ENCODE data around the gene NSUN5. TPM values are rescaled to one million over a fixed set of nuclear protein-coding genes. Genes with fewer than 3 reads are reported as not detected.

Gene NSUN5
- total and polyA plus RNA-seq, 2 donors (not counting 3 experiments of a cell fraction or from before 2014, with no cell fraction given), result 4.1 to 6.8 TPM

DNA sequence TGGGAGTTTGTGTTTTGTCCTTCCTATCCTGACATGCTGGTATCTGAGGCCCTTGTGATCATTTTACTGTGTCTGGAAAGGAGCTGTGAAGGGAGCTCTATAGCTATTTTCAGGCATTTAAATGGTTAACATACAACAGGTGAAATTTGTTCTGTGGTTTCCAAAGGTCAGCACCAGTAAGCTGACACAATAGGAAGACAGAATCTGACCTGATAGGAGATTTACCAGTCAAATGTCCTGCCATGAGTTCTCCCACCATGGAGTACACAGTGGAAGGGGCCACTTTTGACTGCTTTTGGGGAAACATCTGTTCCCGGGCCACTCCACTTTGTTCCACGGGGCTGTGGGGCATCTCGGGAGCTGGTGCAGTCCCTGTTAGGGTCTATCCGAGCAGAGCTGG lies 36.9 kb upstream of the NSUN5 start:
- no TSS peak for BruUV-seq (replicated peaks)
- FAIRE-seq (no peak), DNase-seq (ENCODE audit: low read depth, low spot score) (no peak)
- CTCF ChIA-PET, result interaction anchor here (1.0 kb wide), 1 partner anchor 8 kb away, joined by 3 read pairs; no protein-coding TSS in a partner anchor
- Histone ChIP-seq H3K9ac (replicated peaks; ENCODE audit: extremely low read depth, insufficient read depth, low read length) (no peak overlapping the region), H3K4me1 (ENCODE audit: control insufficient read depth, extremely low read depth, insufficient read depth, low read length) (no peaks in the 10 kb centered on the region), H4K20me1 (replicated peaks; ENCODE audit: control insufficient read depth, extremely low read depth, insufficient read depth, low read length) (no peaks in the 10 kb centered on the region), H3K4me2 (ENCODE audit: insufficient read depth, low read length) (no peak overlapping the region), H3K27ac (ENCODE audit: insufficient read depth, low read depth, low read length) (no peak overlapping the region), H3K27me3 (ENCODE audit: control insufficient read depth in 2 of 2, insufficient read depth in 2 of 2, low read length in 2 of 2) (peaks cover 2 to 4% of the 10 kb centered on the region in 2 experiments), H3K9me3 (replicated peaks; ENCODE audit: control insufficient read depth, insufficient read depth, low read length) (no peaks in the 10 kb centered on the region), H3K4me3 (replicated peaks in 1 of 3; ENCODE audit: insufficient read depth in 1 of 3, low read depth in 1 of 3, low read length in 3 of 3) (no peak overlapping the region), H3K79me2 (ENCODE audit: control insufficient read depth, insufficient read depth, low read length) (no peaks in the 10 kb centered on the region), H2AFZ (ENCODE audit: low read depth, low read length) (no peak overlapping the region), H3K9me1 (replicated peaks; ENCODE audit: control insufficient read depth, extremely low read depth, insufficient read depth, low read length) (no peaks in the 10 kb centered on the region), H3K36me3 (ENCODE audit: control insufficient read depth in 2 of 2, extremely low read depth in 1 of 2, insufficient read depth in 2 of 2, low read length in 2 of 2) (no peaks in the 10 kb centered on the region)
- dilution Hi-C loops (cut with MboI; ENCODE audit: extremely low pct_ligation_motif_present, low sequenced_read_pairs), result no loop called here
- intact Hi-C loops (cut with micrococcal nuclease), result no loop called here
- POLR2A ChIA-PET, result no interaction called here
- TF ChIP-seq, protein P1, sequence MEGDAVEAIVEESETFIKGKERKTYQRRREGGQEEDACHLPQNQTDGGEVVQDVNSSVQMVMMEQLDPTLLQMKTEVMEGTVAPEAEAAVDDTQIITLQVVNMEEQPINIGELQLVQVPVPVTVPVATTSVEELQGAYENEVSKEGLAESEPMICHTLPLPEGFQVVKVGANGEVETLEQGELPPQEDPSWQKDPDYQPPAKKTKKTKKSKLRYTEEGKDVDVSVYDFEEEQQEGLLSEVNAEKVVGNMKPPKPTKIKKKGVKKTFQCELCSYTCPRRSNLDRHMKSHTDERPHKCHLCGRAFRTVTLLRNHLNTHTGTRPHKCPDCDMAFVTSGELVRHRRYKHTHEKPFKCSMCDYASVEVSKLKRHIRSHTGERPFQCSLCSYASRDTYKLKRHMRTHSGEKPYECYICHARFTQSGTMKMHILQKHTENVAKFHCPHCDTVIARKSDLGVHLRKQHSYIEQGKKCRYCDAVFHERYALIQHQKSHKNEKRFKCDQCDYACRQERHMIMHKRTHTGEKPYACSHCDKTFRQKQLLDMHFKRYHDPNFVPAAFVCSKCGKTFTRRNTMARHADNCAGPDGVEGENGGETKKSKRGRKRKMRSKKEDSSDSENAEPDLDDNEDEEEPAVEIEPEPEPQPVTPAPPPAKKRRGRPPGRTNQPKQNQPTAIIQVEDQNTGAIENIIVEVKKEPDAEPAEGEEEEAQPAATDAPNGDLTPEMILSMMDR (IDR thresholded peaks at IDR 0.05; ENCODE audit: extremely low read depth in 1 of 2, insufficient read depth in 1 of 2, low read depth in 1 of 2, low read length in 2 of 2), result no peak

DNA sequence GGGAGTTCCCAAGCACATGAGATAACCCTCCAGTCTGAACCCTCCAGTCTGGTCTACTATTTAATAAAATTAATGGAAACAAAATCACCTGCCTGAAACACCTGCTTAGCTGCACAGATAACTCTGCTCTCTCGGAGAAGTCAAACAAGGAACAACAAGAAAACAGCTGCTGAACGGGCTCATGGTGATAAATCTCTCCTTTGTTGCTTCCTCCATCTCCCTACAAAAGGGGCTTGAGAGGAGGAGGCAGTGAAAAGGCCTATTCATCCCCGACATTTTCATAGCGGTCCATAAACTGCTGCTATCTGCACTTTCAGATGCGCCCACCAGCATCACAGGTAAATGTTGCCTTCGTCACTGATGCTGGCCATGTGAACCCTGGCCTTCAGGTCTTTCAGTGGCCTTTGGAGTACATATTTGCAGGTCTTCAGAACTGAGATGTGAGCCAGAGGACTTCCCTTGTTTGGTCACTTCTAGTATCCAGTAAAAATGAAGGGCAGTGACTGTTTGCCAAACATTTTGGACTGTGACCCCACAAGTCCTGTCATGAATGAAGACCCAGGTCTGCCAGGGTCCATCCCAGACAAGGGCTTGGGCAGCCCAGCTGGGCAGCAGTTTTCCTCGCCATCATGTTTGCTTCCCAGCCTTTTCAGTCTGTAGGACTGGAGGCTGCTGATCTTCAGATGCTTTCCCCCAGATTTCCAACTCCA lies 35.2 kb upstream of the NSUN5 start:
- FAIRE-seq, result no peak
- no TSS peak for BruUV-seq (replicated peaks)
- Histone ChIP-seq H3K36me3 (ENCODE audit: control insufficient read depth in 2 of 2, extremely low read depth in 1 of 2, insufficient read depth in 2 of 2, low read length in 2 of 2) (no peaks in the 10 kb centered on the region), H3K27ac (ENCODE audit: insufficient read depth, low read depth, low read length) (no peak overlapping the region), H3K9ac (replicated peaks; ENCODE audit: extremely low read depth, insufficient read depth, low read length) (no peak overlapping the region), H2AFZ (ENCODE audit: low read depth, low read length) (no peak overlapping the region), H3K9me1 (replicated peaks; ENCODE audit: control insufficient read depth, extremely low read depth, insufficient read depth, low read length) (no peaks in the 10 kb centered on the region), H3K79me2 (ENCODE audit: control insufficient read depth, insufficient read depth, low read length) (no peaks in the 10 kb centered on the region), H3K9me3 (replicated peaks; ENCODE audit: control insufficient read depth, insufficient read depth, low read length) (no peaks in the 10 kb centered on the region), H3K4me3 (replicated peaks in 1 of 3; ENCODE audit: insufficient read depth in 1 of 3, low read depth in 1 of 3, low read length in 3 of 3) (no peak overlapping the region), H4K20me1 (replicated peaks; ENCODE audit: control insufficient read depth, extremely low read depth, insufficient read depth, low read length) (no peaks in the 10 kb centered on the region), H3K4me2 (ENCODE audit: insufficient read depth, low read length) (no peak overlapping the region), H3K27me3 (ENCODE audit: control insufficient read depth in 2 of 2, insufficient read depth in 2 of 2, low read length in 2 of 2) (peaks cover 2 to 4% of the 10 kb centered on the region in 2 experiments), H3K4me1 (ENCODE audit: control insufficient read depth, extremely low read depth, insufficient read depth, low read length) (no peaks in the 10 kb centered on the region)
- CTCF ChIA-PET, result interaction anchor here (0.7 to 5.0 kb wide), 4 partner anchors 95 to 391 kb away, joined by 3 to 71 read pairs (median 4); no protein-coding TSS in a partner anchor
- TF ChIP-seq EZH2 (IDR thresholded peaks at IDR 0.05; ENCODE audit: borderline replicate concordance, low read depth, low read length, severe bottlenecking) (no peak), POLR2A (IDR thresholded peaks at IDR 0.05; ENCODE audit: low read depth, low read length) (no peak), GATA2 (IDR thresholded peaks at IDR 0.05; ENCODE audit: insufficient read depth, insufficient read length, low read depth, low read length) (no peak), JUN (IDR thresholded peaks at IDR 0.05; ENCODE audit: borderline replicate concordance, insufficient read depth, insufficient read length, low read depth) (no peak), FOS (IDR thresholded peaks at IDR 0.05; ENCODE audit: borderline replicate concordance, insufficient read depth, low read length) (no peak)
- TF ChIP-seq, protein P2, sequence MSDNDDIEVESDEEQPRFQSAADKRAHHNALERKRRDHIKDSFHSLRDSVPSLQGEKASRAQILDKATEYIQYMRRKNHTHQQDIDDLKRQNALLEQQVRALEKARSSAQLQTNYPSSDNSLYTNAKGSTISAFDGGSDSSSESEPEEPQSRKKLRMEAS (IDR thresholded peaks at IDR 0.05; ENCODE audit: insufficient read depth, insufficient read length), result no peak
- TF ChIP-seq, protein P1 (IDR thresholded peaks at IDR 0.05; ENCODE audit: extremely low read depth in 1 of 2, insufficient read depth in 1 of 2, low read depth in 1 of 2, low read length in 2 of 2), result no peak
- intact Hi-C loops (cut with micrococcal nuclease), result loop anchor here (5.0 kb wide), 1 partner anchor 108 kb away; no protein-coding TSS in a partner anchor
- dilution Hi-C loops (cut with MboI; ENCODE audit: extremely low pct_ligation_motif_present, low sequenced_read_pairs), result no loop called here
- DNase-seq (ENCODE audit: low read depth, low spot score), result no peak
- POLR2A ChIA-PET, result interaction anchor here (1.8 kb wide), 1 partner anchor 14 kb away, joined by 4 read pairs; no protein-coding TSS in a partner anchor
